NCI-H2029 treated with DMSO at 0.1 percent for 48 hours (cell line): ENCODE data around the gene MTHFSD.
"Not testable (repeated sequence)": the region's sequence is repeated elsewhere in the genome, so short reads cannot be mapped to it uniquely, and the experiment has no call there.

ENCODE experiments used
- DNase-seq: peaks from one replicate; lab custom pipeline; 2025; lab: John Stamatoyannopoulos, UW

Gene MTHFSD, protein sequence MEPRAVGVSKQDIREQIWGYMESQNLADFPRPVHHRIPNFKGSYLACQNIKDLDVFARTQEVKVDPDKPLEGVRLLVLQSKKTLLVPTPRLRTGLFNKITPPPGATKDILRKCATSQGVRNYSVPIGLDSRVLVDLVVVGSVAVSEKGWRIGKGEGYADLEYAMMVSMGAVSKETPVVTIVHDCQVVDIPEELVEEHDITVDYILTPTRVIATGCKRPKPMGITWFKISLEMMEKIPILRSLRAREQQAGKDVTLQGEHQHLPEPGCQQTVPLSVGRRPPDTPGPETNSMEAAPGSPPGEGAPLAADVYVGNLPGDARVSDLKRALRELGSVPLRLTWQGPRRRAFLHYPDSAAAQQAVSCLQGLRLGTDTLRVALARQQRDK

DNA sequence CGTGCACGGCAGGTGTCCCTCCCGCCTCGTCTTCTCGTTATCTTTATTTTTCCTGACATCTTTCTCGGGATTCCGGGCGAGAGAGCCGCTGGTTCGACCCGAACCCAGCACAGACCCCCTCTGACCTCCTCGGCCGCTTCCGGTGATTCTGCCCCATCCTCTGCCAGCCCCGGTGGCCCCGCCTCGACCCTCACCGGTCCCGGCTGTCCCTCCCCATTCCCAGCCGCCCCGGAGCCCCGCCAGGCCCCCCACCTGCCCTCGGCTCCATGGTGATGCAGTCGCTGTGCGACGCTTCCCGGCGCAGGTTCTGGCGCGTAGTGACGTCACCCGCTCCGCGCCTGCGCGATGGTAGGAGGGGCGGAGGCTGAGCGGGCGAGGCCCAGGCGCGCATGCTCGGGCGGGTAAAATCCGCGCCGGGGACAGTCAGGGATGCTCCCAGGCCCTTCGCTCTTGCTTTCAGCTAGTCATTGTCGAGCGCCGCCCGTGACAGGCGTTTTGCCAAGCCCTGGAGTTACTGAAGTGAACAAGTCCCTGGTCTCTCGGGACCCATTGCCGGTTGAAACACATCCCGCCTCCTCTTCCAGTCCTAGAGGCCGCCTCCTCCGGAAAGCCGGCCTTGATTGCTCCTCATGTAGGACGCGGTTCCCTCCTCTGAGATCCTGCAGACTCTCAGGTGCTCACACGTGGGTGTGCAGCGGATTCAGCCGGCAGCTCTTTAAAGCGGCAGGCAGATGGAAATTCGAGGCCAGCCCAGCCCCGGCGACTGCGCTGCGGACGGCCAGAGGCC, at the start of gene MTHFSD:
MTHFSD (minus strand) TSS at position 319 of the 787 bp plus-strand sequence; CDS start at position 268, 51 bp downstream.
- DNase-seq, result peak; percentile 11

DNA sequence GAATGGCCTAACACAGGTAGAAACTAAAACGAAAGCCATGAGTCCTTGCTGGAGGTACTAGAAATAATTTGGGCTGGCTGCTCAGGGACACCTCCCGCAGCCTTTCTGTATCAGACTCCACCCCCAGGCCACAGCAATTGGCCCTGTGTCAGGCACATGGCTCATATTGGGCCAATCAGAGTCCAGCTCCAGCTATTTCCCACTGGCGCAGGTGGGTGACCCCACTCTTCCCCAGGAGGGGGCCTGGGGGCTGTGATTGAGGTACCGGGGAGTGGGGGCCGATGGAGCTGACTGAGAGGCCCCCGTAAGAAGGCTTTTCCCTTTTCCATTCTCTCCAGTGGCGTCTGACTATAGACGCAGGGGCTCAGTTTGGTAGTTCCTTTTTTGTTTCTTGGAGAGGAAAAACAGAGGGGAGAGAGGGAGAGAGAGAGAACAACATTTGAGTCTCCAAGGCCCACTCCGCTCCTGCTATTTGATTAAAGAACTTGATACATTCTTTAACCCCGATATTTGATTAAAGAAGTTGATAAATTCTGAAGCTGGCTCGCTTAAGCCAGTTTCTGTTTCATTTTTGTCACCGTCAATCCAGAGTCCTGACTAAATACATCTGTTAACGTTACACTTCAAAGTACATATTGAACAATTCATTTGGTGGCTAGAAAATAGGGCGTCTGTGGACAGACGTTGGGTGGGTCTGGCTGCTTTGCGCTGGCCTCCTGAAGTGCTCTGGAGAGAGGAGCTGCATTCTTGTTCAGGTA, 49.6 kb upstream of the MTHFSD start:
- no peak for DNase-seq

DNA sequence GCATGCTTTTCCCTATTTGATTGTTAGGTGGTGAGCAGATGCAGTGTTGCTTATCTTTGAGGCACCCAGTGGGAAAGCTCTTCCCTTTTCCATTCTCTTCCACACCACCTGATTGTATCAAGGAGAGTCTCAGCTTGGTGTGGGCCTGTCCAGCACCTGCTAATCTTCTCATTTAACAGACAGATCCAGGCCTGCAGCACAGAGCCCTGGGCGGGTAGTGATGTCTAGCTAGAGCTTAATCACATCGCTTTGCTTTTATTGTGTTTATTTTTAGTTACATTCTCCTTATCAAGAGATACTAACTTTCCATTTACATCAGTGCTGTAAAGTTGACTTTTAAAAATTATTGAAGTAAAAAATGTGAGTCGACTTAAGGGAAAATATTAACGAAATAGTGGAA, 47.5 kb upstream of the MTHFSD start:
- DNase-seq, result no peak

DNA sequence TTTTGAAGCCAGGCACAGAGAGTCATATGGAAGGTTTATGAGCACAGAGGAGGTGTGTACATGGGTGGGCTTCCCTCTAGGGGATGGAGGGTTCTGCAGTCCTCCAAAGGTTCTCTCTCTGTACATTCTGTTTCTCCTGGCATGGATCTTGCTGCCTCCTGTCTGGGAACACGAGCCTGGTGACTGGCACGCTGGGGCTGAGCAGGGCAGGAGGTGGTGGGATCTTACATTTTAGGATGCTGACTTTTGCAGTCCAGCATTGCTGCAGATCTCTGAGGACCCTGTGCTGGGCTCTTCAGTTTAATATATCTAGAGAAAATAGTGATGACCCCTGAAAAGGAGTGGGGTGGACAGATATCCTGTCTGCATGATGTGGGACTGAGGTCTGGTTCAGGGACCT, 46.3 kb upstream of the MTHFSD start:
- no peak for DNase-seq

DNA sequence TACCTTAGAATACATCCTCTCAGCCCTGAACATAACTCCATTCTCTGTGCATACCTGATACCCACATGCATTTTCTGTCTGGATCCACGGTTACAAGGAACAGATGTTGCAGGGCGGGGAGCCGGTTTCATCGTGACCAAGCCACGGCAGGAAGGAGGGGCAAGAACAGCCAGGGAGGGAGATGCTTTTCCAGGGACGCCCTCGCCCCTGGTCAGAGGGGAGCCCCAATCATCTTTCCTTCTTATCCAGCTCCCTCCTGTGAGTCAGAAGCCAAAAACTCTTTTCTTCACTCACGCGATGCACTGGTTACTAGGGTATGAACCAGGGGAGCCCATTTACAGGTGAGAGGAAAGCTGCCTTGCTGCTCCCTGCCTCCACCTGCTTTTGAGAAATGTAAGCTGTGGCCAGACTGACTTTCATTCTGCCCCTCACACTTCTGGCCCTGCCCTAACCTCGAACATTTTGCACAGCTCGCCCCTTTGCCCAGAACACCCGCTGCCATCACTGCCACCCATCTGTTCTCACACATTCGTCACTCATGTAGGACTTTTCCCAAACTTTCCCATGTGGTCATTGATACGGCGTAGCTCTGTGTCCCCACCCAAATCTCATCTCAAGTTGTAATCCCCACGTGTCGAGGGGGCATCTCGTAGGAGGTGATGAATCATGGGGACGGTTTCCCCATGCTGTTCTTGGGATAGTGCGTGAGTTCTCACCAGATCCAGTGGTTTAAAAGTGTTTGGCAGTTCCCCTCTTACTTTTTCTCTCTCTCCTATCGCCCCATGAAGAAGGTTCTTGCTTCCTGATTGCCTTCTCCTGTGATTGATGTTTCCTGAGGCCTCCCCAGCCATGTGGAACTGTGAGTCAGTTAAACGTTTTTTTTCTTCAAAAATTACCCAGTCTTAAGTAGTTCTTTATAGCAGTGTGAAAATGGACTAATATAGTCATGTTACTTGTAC, 43.9 kb upstream of the MTHFSD start:
- no peak for DNase-seq

DNA sequence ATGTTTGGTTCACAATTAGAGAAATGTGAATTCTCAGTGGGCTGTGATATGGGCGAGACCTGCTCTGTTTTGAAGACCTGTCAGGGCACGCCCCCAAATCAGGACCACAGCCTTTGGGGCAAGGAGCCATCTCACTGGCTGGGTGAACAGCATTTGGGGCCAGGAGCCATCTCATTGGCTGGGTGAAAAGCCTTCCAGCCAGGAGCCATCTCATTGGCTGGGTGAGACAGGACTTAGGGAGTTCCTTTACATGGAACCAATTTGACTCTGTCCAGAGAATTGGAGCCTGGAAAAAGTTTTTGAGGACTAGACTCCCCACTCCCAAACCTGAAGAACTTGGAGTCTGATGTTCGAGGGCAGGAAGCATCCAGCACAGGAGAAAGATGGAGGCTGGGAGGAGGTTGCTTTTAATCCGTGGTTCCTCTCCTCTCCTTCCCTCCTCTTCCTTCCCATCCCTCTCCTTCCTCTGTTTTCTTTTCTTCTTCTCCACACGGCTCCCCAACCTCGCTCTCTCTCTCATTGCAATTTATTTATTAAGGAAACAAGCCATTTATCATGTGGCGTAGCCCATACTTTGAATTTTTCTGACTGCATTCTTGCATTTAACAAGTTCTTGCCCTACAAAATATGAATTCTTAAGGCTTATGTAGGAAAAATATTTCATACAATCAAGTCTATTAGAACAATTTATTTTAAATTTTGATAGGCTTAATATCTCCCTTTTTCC, 43.0 kb upstream of the MTHFSD start:
- no peak for DNase-seq

DNA sequence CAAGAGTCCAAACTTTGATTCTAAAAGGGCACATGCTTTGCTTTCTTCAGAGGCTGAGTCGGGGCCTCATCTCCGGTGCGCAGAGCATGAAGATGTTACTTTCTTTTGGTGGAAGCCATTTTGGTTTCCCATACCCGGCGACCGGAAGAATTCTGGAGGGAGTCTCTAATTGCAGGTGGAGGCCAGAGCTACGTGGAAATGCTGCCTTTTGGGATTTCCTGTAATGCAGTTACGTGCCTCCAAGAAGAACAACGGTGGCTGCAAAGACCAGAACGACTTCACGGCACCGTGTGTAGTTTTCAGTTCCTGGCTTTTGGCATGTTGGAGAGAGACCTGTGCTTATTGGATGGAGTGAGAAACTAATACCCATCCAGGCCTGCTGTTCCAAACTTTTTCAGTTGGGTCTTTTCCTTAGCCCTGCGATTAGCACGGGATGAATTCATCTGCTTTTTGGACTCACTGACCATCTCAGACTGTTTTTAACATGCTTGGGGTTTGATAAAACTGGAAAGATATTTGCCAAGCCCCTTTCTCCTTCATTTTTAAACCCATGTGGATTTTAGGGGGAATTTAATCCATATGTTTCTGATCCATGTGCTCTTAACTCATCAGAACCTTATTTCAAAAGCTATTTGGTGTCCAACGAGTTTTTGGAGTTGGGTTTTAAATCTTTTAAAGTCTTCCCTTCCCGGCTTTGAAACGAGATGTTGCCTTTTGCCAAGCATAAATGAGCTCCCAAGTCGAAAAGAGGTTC, 42.3 kb upstream of the MTHFSD start:
- DNase-seq, result no peak

DNA sequence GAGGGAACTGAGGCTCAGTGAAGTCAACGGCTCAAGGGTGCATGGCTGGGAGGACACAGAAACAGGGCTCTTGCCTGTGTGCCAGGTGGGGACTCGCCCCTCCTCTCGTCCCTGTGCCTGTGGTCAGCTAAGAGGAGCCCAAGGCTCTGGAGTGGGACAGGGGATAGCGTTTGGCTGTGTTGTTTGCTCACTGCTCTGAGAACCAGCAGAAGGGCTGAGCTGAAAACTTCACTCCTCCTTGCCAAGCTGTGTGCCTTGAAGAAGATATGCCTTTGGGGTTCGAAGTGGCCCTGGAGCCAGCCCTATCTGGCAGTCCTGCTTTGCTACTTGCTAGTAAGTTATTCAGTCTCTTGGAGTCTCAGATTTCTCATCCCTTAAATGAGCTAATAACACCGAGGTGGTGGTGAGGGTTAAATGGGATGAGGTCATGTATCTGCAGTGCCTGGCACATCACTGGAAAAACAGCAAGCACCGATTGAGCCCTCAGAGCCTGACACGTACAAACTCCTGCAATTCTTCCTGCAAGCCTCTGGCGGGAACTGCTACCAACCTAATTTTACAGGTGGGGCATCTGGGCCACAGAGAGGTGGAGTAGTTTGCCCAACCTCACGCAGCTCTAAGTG, 41.1 kb upstream of the MTHFSD start:
- DNase-seq, result no peak

DNA sequence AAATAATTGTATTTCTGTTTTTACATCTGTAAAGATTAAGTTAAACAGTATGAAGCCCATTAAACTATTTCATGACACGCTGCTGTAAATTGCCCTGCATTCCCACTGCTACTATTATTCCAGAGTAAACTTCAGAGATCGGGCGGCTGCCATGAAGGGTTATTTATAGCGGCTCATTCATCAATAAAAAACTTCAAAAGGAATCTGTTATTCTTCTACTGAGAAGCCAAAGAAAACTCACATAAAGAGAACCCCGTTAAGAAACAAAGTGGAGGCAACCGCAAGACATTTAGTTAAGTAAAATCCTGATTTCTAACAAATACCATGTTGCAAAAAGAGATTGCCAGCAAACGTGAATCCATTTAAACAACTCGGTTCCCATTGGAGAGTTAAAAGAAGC, 39.7 kb upstream of the MTHFSD start:
- DNase-seq, result no peak

DNA sequence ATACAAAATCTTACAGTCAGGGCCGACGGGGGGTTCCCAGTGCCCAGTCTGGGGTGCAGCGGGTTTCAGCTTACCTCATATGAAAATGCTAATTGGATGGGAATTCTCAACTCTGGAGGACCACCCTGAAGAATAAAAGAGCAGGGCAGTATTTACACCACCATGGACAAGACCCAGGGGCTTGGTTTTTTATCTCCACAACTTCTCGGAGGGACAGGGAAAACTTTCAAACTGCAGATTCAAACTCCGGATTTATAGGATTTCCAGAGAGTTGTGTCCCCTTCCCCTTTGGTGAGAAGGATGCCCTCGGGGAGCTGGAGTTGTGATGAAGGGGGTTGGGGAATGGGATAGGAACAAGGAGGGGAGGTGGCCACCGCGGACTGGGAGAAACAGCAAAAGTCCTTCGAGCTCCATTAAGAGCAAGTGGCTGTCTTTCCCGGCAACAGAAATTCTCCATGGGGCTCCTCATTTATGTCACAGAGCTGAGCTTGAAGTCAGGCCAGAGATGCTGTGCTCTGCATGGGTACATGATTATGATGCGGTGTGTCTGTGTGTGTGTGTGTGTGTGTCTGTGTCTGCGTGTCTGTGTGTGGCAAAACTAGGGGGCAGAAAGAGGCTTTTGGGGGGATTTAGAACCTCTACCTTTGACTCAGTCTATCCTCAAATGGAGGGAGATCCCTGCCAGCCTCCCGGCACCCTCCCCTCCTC, 39.0 kb upstream of the MTHFSD start:
- no peak for DNase-seq

DNA sequence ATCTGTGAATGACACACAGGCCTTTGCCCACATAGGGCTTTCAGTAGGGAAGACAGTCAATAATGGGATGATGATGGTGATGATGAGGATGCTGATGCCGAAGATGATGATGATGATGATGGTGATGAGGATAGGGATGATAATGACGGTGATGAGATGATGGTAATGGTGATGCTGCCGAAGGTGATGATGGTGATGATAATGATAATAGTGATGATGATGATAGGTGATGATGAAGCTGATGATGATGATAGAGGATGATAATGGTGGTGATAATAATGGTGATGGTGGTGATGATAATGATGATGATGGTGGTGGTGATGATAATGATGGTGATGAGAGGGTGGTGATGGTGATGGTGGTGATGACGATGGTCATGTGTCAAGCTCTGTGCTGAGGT, 36.2 kb upstream of the MTHFSD start:
- no peak for DNase-seq

DNA sequence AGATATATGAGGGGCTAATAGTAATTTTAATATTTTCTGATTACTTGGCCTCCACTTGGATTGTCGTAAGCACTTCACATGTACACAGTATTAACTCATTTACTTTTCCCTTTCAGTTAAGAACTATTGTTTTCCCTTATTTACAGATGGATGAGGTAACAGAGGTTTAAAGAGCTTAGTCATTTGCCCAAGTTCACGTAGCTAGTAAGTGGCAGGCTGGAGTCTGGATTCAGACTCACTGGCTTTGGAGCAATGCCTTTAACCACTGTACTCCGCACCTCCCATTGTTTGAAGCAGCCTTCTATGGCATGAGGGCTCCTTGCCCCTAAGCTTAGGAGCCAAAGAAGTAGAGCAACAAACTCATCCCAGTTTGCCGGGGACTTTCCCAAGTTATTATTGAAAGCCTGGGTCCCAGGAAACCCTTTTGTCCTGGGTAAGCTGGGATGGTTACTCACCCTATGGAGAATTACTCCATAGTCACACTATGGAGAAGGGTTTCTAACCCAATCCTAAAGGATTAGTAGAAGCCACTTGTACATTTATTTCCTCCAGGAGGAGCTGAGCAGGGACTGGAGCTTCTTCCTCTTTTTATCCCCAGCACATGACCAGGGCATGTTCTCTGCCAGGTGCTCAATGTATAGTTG, 35.6 kb upstream of the MTHFSD start:
- no peak for DNase-seq

DNA sequence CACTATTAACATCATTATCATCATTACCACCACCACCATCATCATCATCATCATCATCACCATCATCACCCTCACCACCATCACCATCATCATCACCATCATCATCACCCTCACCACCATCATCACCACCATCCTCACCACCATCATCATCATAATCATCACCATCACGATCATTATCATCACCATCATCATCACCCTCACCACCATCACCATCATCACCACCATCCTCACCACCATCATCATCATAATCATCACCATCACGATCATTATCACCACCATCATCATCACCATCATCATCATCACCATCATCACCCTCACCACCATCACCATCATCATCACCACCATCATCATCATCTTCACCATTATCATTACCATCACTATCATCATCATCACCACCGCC, 32.9 kb upstream of the MTHFSD start:
- not testable (repeated sequence) for DNase-seq

DNA sequence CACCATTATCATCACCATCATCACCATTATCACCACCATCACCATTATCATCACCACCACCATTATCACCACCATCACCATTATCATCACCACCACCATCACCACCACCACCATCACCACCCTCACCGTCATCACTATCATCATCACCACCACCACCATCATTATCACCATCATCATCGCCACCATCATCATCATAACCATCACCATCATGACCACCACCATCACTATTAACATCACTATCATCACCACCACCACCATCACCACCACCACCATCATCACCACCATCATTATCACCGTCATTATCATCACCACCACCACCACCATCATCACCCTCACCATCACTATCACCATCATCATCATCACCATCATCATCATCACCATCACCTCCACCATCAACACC, 32.5 kb upstream of the MTHFSD start:
- DNase-seq, result no peak

DNA sequence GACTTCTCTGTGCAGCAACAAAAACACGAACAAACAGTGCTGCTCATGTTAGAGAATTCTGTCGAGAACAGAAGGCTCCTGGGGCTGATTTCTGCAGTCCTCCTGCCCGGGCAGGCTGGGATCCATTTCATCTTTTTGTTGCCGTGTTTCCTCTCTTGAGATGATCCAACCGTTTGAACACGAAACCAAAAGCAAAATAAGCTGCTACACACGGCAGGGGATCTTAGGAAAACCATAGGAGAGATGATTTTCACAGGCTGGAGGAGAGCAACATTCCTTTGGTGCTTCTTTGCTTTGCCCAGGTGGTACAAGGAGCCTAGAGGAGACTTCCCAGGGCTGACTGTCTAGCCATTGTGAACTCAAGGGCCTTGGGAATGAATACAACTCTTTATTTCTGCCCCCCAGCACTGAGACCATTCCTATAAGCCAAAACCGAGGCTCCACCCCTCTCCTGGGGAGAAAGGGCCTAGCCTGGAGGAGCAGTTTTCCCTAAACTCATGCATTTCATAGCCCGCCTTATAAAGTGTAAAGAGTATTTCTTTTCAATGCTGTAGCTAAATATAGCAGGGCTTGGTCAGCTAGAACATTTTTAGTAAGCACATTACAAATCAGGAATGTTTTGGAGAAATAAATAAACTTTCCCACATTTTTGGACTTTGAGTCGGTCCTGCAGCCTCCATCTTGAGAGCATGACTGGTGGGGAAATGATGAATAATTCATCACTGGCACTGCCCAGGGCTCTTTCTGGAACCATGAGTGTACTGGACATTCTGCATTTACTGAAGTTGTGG, 31.0 kb upstream of the MTHFSD start:
- no peak for DNase-seq

DNA sequence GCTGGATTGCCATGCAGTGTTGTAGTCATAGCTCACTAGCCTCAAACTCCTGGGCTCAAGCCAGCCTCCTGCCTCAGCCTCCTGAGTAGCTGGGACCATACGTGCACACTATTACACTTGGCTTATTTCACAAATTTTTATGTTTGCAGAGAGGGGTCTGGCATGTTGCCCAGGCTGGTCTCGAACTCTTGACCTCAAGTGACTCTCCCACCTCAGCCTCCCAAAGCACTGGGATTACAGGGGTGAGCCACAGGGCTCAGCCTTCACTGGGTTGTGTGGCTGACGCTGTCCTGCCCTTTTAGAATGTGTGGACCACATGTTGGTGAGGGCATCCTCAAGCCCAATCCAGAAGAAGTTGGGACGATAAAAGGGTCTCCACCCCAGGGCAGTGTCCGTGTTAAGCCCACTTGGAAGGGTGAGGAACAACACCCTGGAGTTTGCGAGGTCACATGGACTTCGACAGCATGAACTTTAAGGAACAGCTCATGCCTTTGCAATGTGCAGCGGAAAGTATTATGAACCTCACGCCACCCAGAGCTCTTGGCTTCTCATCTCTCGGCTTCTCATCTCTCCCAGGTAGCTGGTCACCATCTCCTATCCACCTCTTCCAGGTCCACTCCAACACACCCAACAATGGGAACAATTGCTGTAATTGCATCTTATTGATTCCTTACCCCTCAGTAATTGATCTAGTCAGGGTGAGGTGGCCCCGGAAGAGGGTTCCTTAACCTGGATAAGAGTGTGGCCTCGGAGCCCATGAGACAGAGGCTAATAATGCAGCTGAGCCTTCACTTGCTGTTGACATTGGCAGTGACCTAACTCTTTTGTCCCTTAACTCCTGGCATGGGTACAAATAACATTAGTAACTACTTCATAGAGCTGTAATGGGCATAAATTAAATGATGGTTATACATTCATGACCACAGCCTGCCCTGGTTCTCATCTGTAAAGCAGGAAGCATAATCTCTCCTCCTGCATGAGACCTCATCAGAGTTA, 30.0 kb upstream of the MTHFSD start:
- DNase-seq, result peak; percentile 47
